Activated T-cell treated with anti-CD3 and anti-CD28 coated beads, Interleukin-2, amount 50 U/mL, for 1 hour (primary cell): ENCODE results near the gene MAML2.
"Not testable (repeated sequence)": the region's sequence is repeated elsewhere in the genome, so short reads cannot be mapped to it uniquely, and the experiment has no call there.

Source experiments
- DNase-seq: peaks from one replicate; pipeline ENCODE4 v3.0.0-alpha.2; 2020

MAML2 gene

DNA sequence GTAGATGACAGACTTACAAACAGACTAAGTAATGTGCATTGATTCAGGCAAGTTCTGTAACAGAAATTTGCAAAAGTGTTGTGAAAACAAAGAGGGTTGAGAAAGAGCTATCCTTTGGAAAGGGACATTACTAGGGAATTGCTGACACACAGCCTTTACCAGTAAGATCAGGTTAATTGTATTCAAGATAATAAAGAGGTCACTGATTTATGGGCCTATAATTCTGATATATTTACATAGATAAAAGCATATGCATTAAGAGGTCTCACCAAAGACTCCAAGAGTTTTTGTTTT is 138.7 kb downstream of the MAML2 start:
- no peak for DNase-seq

DNA sequence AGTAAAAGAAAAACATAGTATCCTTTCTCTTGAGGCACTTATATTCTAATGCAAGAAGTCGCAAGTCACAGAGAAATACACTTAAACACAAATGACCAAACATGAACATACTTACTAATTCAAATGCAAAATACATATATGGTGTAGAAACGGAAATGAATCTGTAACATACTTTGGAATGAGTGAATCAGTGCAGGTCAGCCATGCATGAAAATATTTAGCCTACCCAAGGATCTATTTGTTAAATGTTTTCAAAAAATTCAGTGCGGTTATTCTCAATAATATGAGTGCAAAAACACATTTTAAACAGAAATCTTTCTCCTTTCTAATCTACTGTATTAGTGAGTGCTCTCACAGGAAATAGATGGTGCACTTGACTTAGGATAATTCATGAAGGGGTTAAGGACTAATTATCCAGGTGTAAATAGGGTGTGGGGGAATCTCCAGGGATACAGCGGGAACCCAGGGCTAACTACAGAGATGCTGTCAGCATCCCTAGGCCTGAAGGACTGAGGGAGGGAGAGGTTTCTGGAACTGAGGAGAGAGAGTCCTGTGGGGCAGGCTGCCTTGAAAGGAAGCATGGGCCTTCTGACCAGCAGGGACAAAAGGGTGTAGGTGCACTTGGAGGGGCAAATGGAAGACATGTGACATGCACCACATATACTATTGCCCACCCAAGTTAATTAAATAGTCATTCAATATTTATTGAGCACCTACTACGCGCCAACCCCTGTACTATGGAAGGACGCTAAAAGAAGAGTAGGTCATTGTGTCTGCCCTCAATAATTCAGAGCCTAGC is 139.2 kb downstream of the MAML2 start:
- no peak for DNase-seq

DNA sequence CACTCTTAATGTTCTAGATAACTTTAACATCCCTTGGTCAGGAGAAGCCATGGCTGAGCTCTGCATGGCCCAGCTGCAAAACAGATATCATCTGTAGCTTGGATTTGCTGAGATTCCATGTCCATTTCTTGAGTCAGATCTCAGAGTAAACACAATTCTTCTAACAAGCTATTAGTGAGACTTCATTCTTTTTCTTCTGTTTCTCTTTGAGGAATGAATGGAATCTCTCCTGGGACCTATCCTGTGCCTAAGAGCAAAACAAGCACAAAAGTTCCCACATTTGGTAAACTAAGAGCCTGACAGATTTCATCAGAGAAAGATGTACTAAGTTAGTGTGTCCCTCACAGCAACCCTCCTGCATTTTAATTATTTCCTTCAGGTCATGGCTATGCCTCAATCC is 142.8 kb downstream of the MAML2 start:
- DNase-seq: no peak

DNA sequence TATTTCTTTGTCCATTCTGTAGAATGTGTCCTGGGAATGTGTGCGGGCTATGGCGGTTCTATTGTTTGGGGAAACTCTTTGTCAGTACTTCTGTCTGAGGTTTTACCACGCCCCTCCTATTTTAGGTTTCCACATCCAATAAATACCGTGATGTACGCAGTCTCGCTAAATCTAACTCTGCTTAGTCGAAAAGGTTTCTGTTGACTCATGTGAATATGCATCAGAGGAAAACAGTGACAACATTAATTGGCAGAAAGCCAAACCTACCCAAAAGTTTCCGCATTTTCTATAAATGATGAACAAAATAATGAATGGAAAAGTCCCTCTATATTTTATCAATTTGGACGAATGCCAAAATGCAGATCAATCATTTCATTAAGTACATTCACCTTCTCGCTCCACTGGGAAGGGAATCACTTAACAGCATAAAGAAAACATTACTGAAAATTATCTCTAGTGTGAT is 143.4 kb downstream of the MAML2 start:
- no peak for DNase-seq

DNA sequence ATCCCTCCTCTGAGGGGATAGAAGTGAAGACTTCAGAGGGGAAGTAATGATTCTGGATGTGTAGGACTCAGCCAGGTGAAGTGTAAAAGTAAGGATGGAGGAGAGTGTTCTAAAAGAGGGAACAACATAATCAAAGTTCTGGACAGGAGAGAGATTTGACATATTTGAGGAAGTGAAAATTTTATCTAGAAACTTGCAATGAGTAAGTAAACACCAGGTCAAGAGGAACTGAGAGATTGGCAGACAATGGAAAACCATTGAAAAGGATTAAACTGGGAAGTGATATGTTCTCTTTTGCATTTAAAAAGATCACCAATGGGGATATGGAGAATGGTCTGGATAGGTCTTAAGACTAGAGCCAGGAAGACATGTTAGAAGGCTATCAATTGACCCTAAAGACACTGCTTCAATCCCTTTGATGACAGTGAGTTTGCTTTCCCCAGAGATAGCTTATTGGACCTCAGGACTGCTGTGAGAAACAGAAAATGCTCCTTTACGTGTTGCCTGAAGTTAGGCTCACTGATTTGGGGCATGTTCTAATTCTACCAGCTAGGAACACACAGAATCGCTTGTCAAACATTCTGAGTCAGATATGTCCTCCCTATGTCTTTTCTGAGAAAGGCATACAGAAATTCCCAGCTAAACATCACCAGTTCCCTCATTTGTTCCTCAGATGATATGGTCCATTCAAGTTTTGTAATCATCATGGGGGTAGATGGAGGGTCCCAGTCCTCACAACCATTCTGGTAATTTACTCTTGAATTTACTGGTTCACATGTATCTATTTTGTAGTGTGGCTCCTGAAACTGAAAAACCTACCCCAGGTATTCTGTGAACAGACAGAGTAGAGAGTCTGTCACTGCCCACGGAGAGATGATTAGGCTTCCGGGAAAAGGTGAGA is 144.9 kb downstream of the MAML2 start:
- no peak for DNase-seq

DNA sequence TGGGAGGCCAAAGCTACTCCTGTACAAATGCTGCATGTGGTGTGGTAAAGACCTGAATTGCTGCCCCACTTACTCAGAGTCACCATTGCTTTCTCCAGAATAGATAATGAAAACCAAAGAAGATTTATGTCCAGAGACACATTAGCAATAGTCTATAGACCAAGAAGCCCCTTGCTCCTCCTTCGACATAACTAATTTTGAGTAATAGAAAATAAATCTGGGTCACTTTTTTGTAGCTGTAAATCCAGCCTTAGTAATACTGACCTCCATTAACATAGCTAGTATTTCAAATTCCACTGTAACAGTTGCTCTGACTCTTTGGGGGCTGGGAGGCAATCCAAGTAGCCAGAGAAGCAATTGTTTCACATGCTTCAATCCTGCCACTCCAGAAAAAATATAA is 145.9 kb downstream of the MAML2 start:
- DNase-seq: no peak

DNA sequence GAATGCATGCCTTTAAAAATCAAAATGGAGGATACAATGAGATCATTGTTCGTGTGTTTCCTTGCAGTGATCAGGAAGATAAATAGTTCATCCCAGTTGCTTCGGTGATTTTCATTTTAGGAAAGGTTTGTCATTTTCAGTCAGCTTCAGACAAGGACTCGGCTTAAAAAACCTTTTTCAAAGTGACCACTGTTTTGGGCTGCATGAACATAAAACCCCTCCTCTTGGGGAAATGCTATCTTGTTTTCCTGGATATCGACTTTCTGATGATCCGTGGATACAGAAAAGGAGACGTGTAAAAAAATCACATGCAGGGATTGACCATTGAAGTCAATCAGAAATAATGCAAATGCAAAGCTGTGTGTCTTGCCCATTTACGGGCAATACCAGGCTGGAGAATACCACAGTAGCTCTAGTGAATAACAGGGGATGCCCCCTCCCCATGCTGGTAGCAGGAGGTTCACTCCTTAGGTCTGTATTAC is 146.8 kb downstream of the MAML2 start:
- DNase-seq: no peak

DNA sequence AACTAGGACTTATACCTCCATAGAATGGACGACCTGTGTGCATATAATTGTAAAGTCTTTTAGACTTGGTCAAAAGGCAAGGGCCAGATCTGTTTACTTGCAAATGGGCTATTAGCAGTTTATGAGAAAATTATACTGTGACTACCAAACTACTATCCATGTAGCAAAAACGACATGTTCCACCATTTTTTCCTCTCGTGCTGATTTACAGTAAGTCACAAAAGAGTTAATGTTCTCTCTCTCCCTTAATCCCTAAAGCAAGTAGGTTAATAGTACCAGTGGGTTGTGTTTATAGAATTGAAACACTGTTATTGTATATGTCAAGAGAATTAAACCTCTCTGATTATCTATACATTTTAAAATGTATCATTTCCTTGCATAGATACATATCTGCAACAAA is 147.3 kb downstream of the MAML2 start:
- no peak for DNase-seq

DNA sequence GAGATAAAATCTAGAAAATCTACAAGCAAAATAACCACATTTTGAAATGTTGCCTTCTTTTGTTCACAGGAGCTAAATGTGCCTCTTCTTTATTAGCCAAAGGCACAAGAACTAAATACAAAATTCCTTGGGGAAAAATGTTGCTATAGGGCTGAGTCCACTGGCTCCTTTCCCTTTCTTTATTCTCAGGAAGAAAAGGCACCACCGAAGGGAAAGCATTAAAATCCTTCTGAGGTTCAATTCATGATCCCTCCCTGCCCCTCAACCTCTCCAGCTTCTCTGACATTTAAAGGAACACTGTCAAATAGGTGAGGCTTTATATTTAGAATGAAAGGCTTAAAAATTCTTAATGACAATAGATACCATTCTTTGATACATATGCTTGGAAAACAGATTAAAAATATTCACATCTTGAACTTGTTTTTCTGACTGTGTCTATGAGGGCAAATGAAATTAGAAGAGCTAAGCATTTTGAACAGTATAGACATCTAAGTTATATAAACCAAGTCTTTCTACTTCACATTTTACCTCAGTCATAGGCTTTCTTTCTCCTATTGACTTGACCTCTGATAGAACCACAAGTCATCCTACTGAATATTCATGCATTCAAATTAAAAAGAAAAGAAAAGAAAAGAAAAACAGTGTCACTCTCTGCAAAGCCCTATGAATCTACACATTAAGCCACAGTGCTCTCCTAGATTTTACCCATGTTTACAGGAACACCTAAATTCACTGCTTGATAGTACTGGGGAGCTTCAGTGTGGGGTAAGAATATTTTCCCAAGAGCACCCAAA is 148.2 kb downstream of the MAML2 start:
- DNase-seq: no peak

DNA sequence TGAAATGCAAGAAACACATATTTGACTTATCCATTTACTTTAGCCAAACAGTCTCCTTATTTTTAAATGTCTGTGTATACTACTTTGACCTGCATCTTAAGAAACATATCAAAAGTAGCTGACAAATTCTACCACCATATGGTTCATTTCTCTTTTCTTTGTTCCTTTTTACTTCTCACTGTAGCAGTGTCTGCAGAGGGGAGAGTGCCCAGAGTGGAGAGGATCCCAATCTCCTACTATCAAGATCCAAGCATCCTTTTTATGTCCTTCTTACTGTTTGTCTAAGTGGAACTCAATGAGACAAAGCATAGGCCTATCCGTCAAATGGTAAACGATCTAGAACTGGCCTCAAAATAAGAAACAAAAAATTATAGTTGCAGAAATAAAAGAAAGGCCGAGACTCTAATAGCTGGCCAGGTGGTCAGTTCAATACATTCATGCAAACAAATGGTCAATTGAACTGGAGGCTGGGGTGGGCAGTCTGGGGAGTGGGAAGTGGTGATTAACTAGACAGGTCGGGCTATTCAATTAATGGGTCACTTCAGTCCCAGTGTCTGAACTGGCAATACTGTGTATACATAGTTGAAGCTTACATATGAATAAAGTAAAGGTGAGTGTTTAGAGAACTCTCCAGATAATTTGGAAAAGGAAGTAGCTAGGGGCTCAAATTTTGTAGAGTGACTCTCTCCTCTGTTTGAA is 149.1 kb downstream of the MAML2 start:
- DNase-seq: no peak

DNA sequence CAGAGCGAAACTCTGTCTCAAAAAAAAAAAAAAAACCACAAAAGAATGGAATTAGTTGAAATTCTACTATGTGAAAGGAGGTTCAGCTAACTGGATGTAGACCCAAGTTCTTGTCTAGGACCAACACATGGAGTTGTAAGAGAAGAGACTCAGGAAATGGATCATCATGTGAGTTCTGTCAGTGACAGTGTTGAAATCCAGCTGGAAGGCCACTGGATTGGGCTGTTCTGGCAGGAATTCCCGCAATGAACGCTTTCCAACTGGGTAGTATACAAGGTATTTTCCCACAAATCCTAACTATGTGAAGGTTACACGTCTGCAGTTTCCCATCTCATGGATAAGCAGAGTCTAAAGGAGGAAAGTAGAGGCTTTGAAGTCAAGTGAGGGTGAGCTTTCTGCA is 151.2 kb downstream of the MAML2 start:
- DNase-seq: no peak

DNA sequence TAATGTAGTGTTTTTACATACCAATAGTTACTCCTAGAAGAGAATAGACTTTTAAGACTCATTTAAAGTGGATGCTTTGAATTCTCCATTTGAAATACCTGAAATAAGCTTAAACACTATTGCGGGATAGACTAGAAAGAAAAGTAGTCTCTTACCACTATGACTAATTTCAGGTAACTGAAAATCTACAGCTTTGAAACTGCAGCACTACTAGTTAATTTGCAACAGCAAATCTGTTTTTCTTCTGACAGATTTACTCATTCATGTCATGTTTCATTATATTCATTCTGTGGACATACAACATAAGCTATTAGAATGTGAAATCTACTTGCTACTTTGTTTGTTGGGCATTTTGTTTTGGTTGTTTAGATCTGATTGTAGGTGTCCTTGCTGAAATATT is 153.6 kb downstream of the MAML2 start:
- no peak for DNase-seq

DNA sequence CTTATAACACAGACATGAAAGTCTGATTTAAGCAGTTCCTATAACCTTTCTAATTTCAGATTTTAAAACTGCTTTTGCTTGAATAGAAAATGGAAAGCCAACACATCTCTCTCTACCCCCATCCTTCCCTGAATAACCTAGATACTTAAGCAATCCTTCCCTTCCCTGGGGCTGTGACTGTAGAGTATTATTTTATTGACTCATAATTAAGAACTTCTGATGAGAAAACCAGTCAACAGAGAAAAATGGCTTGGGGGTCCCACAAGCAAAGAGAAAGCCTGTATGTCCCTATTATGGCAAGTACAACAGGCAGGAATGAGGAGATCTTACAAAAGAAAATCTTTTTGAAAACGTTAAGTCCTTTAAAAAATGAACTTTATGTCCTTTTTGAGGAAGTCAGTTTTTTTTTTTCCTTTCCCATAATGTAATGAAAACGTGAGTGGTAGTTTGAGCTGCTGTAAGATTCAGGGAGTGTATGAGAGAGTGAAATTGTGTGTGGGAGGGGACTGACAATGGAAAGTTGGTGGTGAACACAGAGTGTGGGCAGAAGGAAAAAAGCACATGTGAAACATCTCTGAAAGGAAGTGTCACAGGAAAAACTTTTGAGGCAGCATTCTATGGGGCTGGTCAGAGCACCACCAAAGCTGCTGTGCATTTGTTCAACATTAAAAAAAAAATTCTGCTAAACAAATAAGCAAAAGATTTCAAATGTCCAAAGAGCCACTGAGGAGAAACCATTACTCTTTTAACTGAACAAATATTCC is 154.6 kb downstream of the MAML2 start:
- no peak for DNase-seq

DNA sequence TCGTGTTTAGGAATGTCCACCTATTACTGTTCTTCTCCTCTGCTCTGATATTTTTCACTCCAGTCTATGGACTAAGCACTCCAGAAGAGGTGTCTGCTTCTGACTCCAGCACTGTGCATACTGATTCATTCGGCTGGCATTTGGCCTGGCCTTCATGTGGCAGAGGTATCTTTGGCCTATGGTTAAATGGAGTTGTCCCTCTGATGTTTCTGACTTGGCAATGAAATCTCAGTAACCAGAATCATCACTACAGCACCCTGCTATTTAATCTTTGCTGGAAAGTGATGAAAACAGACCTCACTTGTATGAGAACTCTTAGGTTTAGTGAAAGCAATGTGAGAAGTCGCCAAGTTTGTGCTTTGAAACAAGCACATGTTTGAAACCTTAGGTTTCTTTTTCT is 155.2 kb downstream of the MAML2 start:
- DNase-seq: no peak

DNA sequence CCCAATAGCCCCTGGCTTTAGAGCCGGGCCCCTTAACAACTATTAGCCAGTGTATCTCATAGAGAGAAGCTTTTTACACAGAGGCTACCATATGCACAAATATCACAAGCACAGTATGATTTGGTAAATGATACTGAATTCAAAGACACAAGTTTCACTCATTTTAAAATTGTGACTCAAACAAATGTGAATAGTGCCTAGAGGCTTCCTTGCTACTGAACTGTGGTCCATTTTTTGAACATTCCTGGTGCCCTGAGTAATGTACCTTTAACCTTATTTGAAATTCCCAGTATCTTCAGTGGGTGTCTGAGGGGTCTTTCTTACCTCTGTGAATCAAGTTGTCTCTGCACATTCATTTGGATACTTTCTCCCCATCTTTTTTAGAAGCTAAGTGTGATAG is 156.2 kb downstream of the MAML2 start:
- DNase-seq: no peak

DNA sequence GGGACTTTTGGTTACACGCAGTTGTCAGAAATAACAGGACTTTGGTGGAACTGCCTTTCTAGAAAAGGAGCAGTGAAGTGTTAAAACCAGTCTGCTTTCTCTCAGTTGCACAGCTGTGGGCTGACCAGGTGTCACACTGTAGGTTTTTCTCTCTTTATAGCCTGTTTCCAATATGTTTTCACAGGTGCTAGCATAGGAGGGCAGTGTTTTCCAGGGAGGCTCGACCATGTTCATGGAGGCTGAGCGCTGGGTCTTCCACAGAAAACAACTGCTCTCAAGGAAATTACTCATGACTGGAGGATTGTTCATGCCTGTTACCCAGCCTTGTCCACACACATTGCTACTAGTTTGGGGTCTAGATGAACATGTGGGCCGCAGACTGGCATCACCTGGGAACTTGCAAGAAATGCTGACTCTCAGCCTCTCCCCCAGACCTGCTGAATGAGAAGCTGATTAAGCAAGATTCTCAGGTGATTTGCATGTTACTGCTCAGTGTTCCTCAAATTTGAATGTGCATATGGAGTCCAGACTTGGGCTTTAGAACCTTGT is 157.7 kb downstream of the MAML2 start:
- DNase-seq: no peak

DNA sequence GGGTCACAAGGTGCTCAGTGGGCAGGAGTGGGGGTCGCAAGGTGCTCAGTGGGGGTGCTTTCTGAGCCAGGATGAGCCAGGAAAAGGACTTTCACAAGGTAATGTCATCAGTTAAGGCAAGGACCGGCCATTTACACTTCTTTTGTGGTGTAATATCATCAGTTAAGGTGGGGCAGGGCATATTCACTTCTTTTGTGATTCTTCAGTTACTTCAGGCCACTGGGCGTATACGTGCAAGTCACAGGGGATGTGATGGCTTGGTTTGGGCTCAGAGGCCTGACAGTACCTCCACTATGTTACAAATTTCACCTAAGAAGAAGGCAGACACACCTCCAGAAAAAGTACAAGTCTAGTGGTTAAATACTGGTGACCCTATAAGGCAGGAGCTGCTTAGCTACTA is 162.1 kb downstream of the MAML2 start:
- not testable (repeated sequence) for DNase-seq

DNA sequence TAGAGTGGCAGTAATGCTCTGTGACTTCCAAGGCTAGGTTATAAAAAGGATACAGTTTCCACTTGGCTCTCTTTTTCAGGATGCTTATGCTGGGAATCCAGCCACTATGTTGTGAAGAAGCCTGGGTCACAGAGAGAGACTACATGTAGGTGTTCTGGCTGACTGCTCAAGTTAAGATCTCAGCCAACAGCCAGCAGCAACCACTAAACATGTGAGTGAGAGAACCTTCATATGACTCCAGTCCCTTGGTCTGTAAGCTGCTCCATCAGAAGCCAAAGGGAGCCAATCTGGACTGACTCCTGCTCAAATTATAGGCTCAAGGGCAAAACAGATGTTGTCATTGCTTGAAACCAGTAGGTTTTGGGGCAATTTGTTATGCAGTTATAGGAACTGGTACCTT is 162.7 kb downstream of the MAML2 start:
- DNase-seq: no peak

DNA sequence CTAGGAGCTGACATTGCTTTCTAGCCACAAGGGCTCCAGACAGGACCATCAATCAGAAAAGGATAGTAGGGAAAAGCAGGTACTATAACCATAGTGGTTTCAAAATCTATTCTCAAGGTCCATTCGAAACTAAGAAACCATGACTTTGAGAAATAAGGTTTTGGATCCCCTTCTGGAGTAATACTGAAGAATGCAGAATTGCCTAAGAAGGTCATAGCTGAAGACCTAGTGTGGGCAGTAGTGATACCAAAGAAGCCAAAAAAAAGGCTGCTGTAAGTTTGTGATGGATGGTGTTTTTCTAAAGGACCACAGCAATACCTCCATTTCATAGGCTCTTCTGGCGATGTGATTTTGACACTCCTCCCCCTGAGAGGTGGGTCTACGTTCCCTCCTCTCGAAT is 163.1 kb downstream of the MAML2 start:
- DNase-seq: no peak

DNA sequence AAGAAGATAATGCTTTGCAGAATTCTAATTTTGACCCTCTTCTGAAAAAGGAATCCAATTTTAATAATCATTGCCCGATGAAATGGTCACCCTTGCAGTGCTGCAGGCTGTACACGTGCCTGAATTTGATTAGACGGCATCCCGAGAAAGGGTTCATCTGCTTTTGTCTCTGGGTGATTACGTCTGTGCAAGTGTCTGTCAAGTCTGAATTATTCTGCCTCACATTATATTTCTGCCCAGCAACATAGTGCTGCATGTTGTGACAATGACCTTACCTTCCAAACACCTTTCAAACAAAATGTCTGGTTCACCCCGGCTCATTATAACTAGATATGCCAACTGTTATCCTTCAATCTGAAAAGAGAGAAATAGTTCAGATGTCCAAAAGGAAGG is 164.1 kb downstream of the MAML2 start:
- DNase-seq: no peak

DNA sequence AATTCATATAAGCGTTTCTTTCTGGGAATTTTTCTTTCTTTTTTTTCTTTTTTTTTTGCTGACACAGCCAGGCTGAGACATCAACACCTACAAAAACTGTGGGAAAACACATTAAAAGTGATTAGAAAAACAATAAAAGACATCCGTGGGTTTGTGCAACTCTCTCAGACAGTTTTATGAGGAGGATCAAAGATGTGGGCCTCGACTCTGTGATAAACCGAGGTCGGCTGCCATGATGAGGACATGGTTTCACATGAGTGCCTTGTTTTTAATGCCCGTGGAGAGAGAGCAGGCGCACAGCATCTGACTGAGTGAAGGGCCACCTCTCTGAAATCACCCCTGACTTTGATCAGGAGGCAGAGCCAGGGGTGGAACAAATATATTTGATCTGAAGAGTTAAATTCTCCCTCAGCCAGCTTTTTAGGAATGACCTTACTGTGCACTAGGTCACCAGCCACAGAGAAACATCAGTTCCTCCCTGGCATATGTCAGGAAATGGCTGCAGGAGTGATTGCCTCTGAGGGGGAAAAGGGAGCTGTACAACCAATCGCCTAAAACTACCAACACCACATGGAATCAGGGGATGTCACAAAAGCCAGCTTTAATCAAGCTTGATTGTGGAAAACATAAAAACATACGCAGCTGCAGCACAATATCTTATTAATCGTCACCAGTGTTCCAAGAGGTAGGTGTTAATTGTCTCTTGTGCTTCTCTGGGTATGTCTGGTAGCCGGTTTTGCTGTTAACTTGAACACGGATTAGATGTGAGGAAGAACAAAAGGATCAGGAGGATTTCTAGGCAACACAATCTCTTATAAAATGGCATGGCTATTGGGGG is 164.7 kb downstream of the MAML2 start:
- no peak for DNase-seq
